Measurements from ENCODE around the gene SRD5A1. TPM values are rescaled to one million over a fixed set of nuclear protein-coding genes. Genes with fewer than 3 reads are reported as not detected.

Gene SRD5A1
- total RNA-seq, 1 experiment from 2014 or later, result 11.2 TPM

GRCh38 chr5:6700685-6701355 is 67.6 kb downstream of the SRD5A1 start:
- H3K27me3 ChIP-seq, result no peaks in the 10 kb centered on the region
- no peak for DNase-seq
- no peaks in the 10 kb centered on the region for H3K36me3 ChIP-seq
- no peak overlapping the region for H3K4me3 ChIP-seq
- H3K4me1 ChIP-seq, result peaks cover 6% of the 10 kb centered on the region; the same call in 1 of the 2 replicates
- no peaks in the 10 kb centered on the region for H3K9me3 ChIP-seq (replicated peaks)
- no peak overlapping the region for H3K27ac ChIP-seq

- no peak overlapping the region for H3K27ac ChIP-seq
- H3K27me3 ChIP-seq, result no peaks in the 10 kb centered on the region
- H3K36me3 ChIP-seq, result no peaks in the 10 kb centered on the region
- no peak for DNase-seq
- no peak overlapping the region for H3K4me3 ChIP-seq
- peaks cover 6% of the 10 kb centered on the region; the same call in 1 of the 2 replicates for H3K4me1 ChIP-seq
- H3K9me3 ChIP-seq (replicated peaks), result no peaks in the 10 kb centered on the region
These were observed 68.3 kb downstream of the SRD5A1 start for GRCh38 chr5:6701491-6701890.

GRCh38 chr5:6702633-6703032 is 69.4 kb downstream of the SRD5A1 start:
- H3K27ac ChIP-seq, result no peak overlapping the region
- H3K4me1 ChIP-seq, result peaks cover 6% of the 10 kb centered on the region; the same call in 1 of the 2 replicates
- no peak overlapping the region for H3K4me3 ChIP-seq
- no peak for DNase-seq
- H3K9me3 ChIP-seq (replicated peaks), result no peaks in the 10 kb centered on the region
- no peaks in the 10 kb centered on the region for H3K36me3 ChIP-seq
- no peaks in the 10 kb centered on the region for H3K27me3 ChIP-seq

- H3K27me3 ChIP-seq, result no peaks in the 10 kb centered on the region
- H3K4me3 ChIP-seq, result no peak overlapping the region
- H3K9me3 ChIP-seq (replicated peaks), result no peaks in the 10 kb centered on the region
- H3K36me3 ChIP-seq, result no peaks in the 10 kb centered on the region
- no peak overlapping the region for H3K27ac ChIP-seq
- DNase-seq, result peak in 1 of 2 experiments; percentile 9
- H3K4me1 ChIP-seq, result peaks cover 6% of the 10 kb centered on the region; the same call in 1 of the 2 replicates
These were observed 70.6 kb downstream of the SRD5A1 start for GRCh38 chr5:6703806-6704205.

GRCh38 chr5:6704361-6704851 is 71.2 kb downstream of the SRD5A1 start:
- DNase-seq, result peak; percentile 9 to 20
- Histone ChIP-seq H3K27me3 (no peaks in the 10 kb centered on the region), H3K27ac (no peak overlapping the region), H3K4me1 (peaks cover 6% of the 10 kb centered on the region; the same call in 1 of the 2 replicates), H3K9me3 (replicated peaks) (no peaks in the 10 kb centered on the region), H3K4me3 (no peak overlapping the region), H3K36me3 (no peaks in the 10 kb centered on the region)

- peaks cover 6% of the 10 kb centered on the region; the same call in 1 of the 2 replicates for H3K4me1 ChIP-seq
- H3K36me3 ChIP-seq, result no peaks in the 10 kb centered on the region
- no peak overlapping the region for H3K4me3 ChIP-seq
- H3K27me3 ChIP-seq, result no peaks in the 10 kb centered on the region
- DNase-seq, result no peak
- H3K9me3 ChIP-seq (replicated peaks), result no peaks in the 10 kb centered on the region
- no peak overlapping the region for H3K27ac ChIP-seq
These were observed 71.8 kb downstream of the SRD5A1 start for GRCh38 chr5:6705088-6705487.

GRCh38 chr5:6705959-6706358 is 72.7 kb downstream of the SRD5A1 start:
- Histone ChIP-seq H3K4me3 (no peak overlapping the region), H3K9me3 (replicated peaks) (no peaks in the 10 kb centered on the region), H3K27me3 (no peaks in the 10 kb centered on the region), H3K36me3 (no peaks in the 10 kb centered on the region), H3K4me1 (peaks cover 6% of the 10 kb centered on the region; the same call in 1 of the 2 replicates), H3K27ac (no peak overlapping the region)
- DNase-seq, result no peak

GRCh38 chr5:6707852-6708251 is 74.6 kb downstream of the SRD5A1 start:
- H3K4me3 ChIP-seq, result no peak overlapping the region
- no peaks in the 10 kb centered on the region for H3K27me3 ChIP-seq
- H3K36me3 ChIP-seq, result no peaks in the 10 kb centered on the region
- peaks cover 6% of the 10 kb centered on the region; the same call in 1 of the 2 replicates for H3K4me1 ChIP-seq
- H3K27ac ChIP-seq, result no peak overlapping the region
- DNase-seq, result no peak
- H3K9me3 ChIP-seq (replicated peaks), result no peaks in the 10 kb centered on the region

GRCh38 chr5:6708814-6709213 is 75.6 kb downstream of the SRD5A1 start:
- Histone ChIP-seq H3K4me3 (no peak overlapping the region), H3K4me1 (peaks cover 4% of the 10 kb centered on the region; the same call in 1 of the 2 replicates), H3K36me3 (no peaks in the 10 kb centered on the region), H3K9me3 (replicated peaks) (no peaks in the 10 kb centered on the region), H3K27me3 (no peaks in the 10 kb centered on the region), H3K27ac (no peak overlapping the region)
- no peak for DNase-seq

- H3K4me3 ChIP-seq, result no peak overlapping the region
- H3K36me3 ChIP-seq, result no peaks in the 10 kb centered on the region
- H3K4me1 ChIP-seq, result no peaks in the 10 kb centered on the region
- no peak for DNase-seq
- no peak overlapping the region for H3K27ac ChIP-seq
- no peaks in the 10 kb centered on the region for H3K9me3 ChIP-seq (replicated peaks)
- H3K27me3 ChIP-seq, result no peaks in the 10 kb centered on the region
These were observed 76.8 kb downstream of the SRD5A1 start for GRCh38 chr5:6710070-6710469.

- Histone ChIP-seq H3K36me3 (no peaks in the 10 kb centered on the region), H3K27ac (no peak overlapping the region), H3K4me3 (no peak overlapping the region), H3K27me3 (no peaks in the 10 kb centered on the region), H3K4me1 (no peaks in the 10 kb centered on the region), H3K9me3 (replicated peaks) (no peaks in the 10 kb centered on the region)
- no peak for DNase-seq
These were observed 77.5 kb downstream of the SRD5A1 start for GRCh38 chr5:6710551-6711318.

- H3K9me3 ChIP-seq (replicated peaks), result no peaks in the 10 kb centered on the region
- peak overlapping the region; percentile 62 for H3K4me3 ChIP-seq
- no peaks in the 10 kb centered on the region for H3K4me1 ChIP-seq
- no peaks in the 10 kb centered on the region for H3K27me3 ChIP-seq
- peak overlapping the region; percentile 69 for H3K27ac ChIP-seq
- DNase-seq, result peak in 1 of 2 experiments; percentile 17
- H3K36me3 ChIP-seq, result no peaks in the 10 kb centered on the region
These were observed 78.3 kb downstream of the SRD5A1 start for GRCh38 chr5:6711409-6712141.

- H3K27ac ChIP-seq, result peak overlapping the region; percentile 69
- H3K27me3 ChIP-seq, result no peaks in the 10 kb centered on the region
- H3K4me1 ChIP-seq, result no peaks in the 10 kb centered on the region
- no peaks in the 10 kb centered on the region for H3K9me3 ChIP-seq (replicated peaks)
- no peaks in the 10 kb centered on the region for H3K36me3 ChIP-seq
- peak; percentile 31 to 44 for DNase-seq
- peak overlapping the region; percentile 62 for H3K4me3 ChIP-seq
These were observed 78.9 kb downstream of the SRD5A1 start for GRCh38 chr5:6712142-6712576.

- Histone ChIP-seq H3K4me3 (peak overlapping the region; percentile 62), H3K27ac (peak overlapping the region; percentile 69), H3K27me3 (no peaks in the 10 kb centered on the region), H3K9me3 (replicated peaks) (no peaks in the 10 kb centered on the region), H3K4me1 (no peaks in the 10 kb centered on the region), H3K36me3 (no peaks in the 10 kb centered on the region)
- DNase-seq, result peak; percentile 90 to 92
These were observed 79.5 kb downstream of the SRD5A1 start for GRCh38 chr5:6712577-6713273.

Measured in SJCRH30 (cell line).